Parathyroid adenoma (tissue), 2 donors: Measurements from ENCODE around the gene THBS2.

ENCODE experiments used
- H2AFZ ChIP-seq: fragments of 300-600 bp; sonication (generic); one replicate; pipeline ENCODE4 v1.7.0; 2017; ENCODE audit warnings: antibody characterized with exemption, mild to moderate bottlenecking
- H3K27ac ChIP-seq: fragments of 300-600 bp; sonication (generic); one replicate; pipeline ENCODE4 v1.7.0; 2017
- H3K27me3 ChIP-seq: fragments of 300-600 bp; sonication (generic); one replicate; pipeline ENCODE4 v1.7.0; 2017; ENCODE audit warnings: low read length; ENCODE audit not compliant: control insufficient read depth, insufficient read depth
- H3K36me3 ChIP-seq: fragments of 300-600 bp; sonication (generic); one replicate; pipeline ENCODE4 v1.7.0; 2017; ENCODE audit warnings: low read length; ENCODE audit not compliant: control insufficient read depth, insufficient read depth
- H3K4me1 ChIP-seq: fragments of 300-600 bp; sonication (generic); one replicate; pipeline ENCODE4 v1.7.0; 2017; ENCODE audit warnings: control low read depth
- H3K4me2 ChIP-seq: fragments of 300-600 bp; sonication (generic); one replicate; pipeline ENCODE4 v1.7.0; 2017; ENCODE audit warnings: low read length
- H3K4me3 ChIP-seq: fragments of 300-600 bp; sonication (generic); one replicate; pipeline ENCODE4 v1.7.0; 2017; ENCODE audit warnings: low read depth, low read length
- H3K79me2 ChIP-seq: fragments of 300-600 bp; sonication (generic); one replicate; pipeline ENCODE4 v1.7.0; 2017; ENCODE audit warnings: control low read depth
- H3K9ac ChIP-seq: fragments of 300-600 bp; sonication (generic); one replicate; pipeline ENCODE4 v1.7.0; 2017; ENCODE audit warnings: mild to moderate bottlenecking
- H3K9me3 ChIP-seq: fragments of 300-600 bp; sonication (generic); one replicate; pipeline ENCODE4 v1.7.0; 2017; ENCODE audit warnings: low read length; ENCODE audit not compliant: control insufficient read depth
- CTCF ChIP-seq: fragments of 300-600 bp; sonication (generic); IDR thresholded peaks from one replicate; pipeline ENCODE4 v1.7.0; 2017; ENCODE audit warnings: antibody characterized with exemption, mild to moderate bottlenecking
- donor health status: primary hyperparathyroidism.

Gene THBS2

GRCh38 chr6:169186496-169187169 lies 67.0 kb downstream of the THBS2 start:
- Histone ChIP-seq H3K79me2 (no peaks in the 10 kb centered on the region), H3K9me3 (no peaks in the 10 kb centered on the region), H3K27me3 (no peaks in the 10 kb centered on the region), H3K36me3 (no peaks in the 10 kb centered on the region), H2AFZ (no peak overlapping the region), H3K4me2 (no peak overlapping the region), H3K27ac (no peak overlapping the region), H3K4me3 (no peak overlapping the region), H3K4me1 (no peaks in the 10 kb centered on the region), H3K9ac (no peak overlapping the region)
- TF ChIP-seq CTCF: no peak

DNA sequence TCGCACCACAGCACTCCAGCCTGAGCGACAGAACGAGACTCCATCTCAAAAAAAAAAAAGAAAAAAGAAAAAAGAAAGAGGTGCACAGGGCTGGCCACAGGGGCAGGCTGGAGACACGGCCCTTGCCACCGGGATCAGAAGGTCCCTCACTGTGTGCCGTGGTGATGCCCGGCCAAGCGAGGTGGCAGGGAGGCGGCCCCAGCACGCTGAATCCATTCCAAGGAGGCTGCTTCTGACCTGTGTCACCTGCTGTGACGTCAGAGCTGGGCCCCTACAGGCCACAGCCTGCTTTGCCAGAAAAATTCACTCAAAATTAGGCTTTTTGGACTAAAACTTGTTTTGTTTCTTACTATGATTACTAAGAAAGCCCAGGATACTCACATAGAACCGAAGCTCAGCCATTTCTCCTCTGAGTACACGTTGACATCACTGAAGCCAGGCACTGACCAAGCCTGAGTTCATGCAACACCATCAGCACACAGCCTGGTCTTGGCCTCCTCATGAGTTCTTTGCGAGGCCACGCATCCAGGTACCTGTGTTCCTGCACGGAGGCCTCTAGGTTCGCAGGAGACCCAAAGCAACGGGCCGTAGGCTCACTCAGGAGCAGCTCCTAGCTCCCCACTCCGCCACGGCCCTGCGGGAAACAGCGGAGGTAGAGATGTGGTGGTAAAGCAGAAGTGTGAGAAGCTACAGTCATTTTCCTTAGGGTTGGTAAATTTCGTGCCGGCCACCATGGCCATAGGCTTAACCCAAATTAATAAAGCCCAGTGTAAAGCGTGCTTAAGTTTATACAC lies 67.8 kb downstream of the THBS2 start:
- H3K4me2 ChIP-seq: no peak overlapping the region
- no peaks in the 10 kb centered on the region for H3K79me2 ChIP-seq
- H3K9ac ChIP-seq: no peak overlapping the region
- no peaks in the 10 kb centered on the region for H3K9me3 ChIP-seq
- no peaks in the 10 kb centered on the region for H3K36me3 ChIP-seq
- no peak overlapping the region for H3K4me3 ChIP-seq
- TF ChIP-seq CTCF: no peak
- H3K27me3 ChIP-seq: no peaks in the 10 kb centered on the region
- no peak overlapping the region for H3K27ac ChIP-seq
- no peaks in the 10 kb centered on the region for H3K4me1 ChIP-seq
- no peak overlapping the region for H2AFZ ChIP-seq

DNA sequence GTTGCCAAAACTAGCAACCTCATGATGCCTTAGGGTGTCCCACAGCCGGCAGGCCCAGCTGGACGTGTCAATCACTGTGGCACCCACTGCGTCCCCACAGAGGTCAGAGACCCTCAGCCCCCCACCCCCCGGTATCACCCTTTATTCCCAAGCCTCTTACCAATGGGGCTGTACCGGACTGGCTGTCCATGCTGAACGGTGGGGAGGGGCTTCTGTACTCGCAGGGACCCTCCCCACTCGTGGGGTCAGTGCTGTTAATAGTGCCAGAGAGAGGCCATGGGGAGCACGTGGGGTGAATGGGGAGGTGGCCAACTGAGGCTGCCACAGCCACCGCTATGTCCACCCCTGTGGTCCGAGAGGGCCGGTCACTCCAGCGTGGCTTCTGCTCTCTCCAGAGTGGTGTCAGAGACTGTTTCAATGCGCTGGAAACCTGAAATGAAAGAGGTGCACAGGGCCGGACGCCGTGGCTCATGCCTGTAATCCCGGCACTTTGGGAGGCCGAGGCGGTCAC lies 68.6 kb downstream of the THBS2 start:
- H3K9me3 ChIP-seq: no peaks in the 10 kb centered on the region
- H3K27me3 ChIP-seq: no peaks in the 10 kb centered on the region
- no peaks in the 10 kb centered on the region for H3K4me1 ChIP-seq
- no peaks in the 10 kb centered on the region for H3K36me3 ChIP-seq
- H3K4me2 ChIP-seq: no peak overlapping the region
- no peak overlapping the region for H2AFZ ChIP-seq
- no peak overlapping the region for H3K27ac ChIP-seq
- no peak overlapping the region for H3K9ac ChIP-seq
- TF ChIP-seq CTCF: no peak
- no peak overlapping the region for H3K4me3 ChIP-seq
- no peaks in the 10 kb centered on the region for H3K79me2 ChIP-seq

GRCh38 chr6:169184419-169184818 lies 69.2 kb downstream of the THBS2 start:
- Histone ChIP-seq H2AFZ (no peak overlapping the region), H3K9me3 (no peaks in the 10 kb centered on the region), H3K79me2 (no peaks in the 10 kb centered on the region), H3K27ac (no peak overlapping the region), H3K27me3 (no peaks in the 10 kb centered on the region), H3K9ac (no peak overlapping the region), H3K4me2 (no peak overlapping the region), H3K4me3 (no peak overlapping the region), H3K36me3 (no peaks in the 10 kb centered on the region), H3K4me1 (no peaks in the 10 kb centered on the region)
- no peak for TF ChIP-seq CTCF
